Stimulated activated CD8-positive, alpha-beta memory T cell treated with anti-CD3 and anti-CD28 coated beads, Interleukin-15, amount 100 ng/mL, for 24 hours (primary cell): Measurements from ENCODE around the gene UMAD1.
A peak's percentile ranks its signal among the peaks of the same experiment; 100 is the strongest.

ENCODE experiments used
- DNase-seq: peaks from one replicate; pipeline ENCODE4 v3.0.0-alpha.2; 2020; ENCODE audit warnings: low read depth

The UMAD1 gene

GRCh38 chr7:7640221-7641128 lies at the start of gene UMAD1:
Gene UMAD1 (plus strand): TSS chr7:7640752. CDS start chr7:7673372, 32,620 bp downstream.
- DNase-seq = peak; percentile 82

- no peak for DNase-seq
Measured at GRCh38 chr7:7595451-7595850, 45.1 kb upstream of the UMAD1 start.

- DNase-seq = no peak
Measured at GRCh38 chr7:7596176-7596575, 44.4 kb upstream of the UMAD1 start.

GRCh38 chr7:7607010-7607409 lies 33.5 kb upstream of the UMAD1 start:
- DNase-seq = no peak

- no peak for DNase-seq
Measured at GRCh38 chr7:7609330-7609729, 31.2 kb upstream of the UMAD1 start.

- DNase-seq = no peak
Measured at GRCh38 chr7:7612519-7612918, 28.0 kb upstream of the UMAD1 start.

GRCh38 chr7:7613210-7613609 lies 27.3 kb upstream of the UMAD1 start:
- DNase-seq = no peak

GRCh38 chr7:7614018-7614741 lies 26.4 kb upstream of the UMAD1 start:
- no peak for DNase-seq

- no peak for DNase-seq
Measured at GRCh38 chr7:7617550-7617949, 23.0 kb upstream of the UMAD1 start.

- no peak for DNase-seq
Measured at GRCh38 chr7:7618410-7618809, 22.1 kb upstream of the UMAD1 start.

- DNase-seq = no peak
Measured at GRCh38 chr7:7620236-7620635, 20.3 kb upstream of the UMAD1 start.

GRCh38 chr7:7620644-7621210 lies 19.8 kb upstream of the UMAD1 start:
- no peak for DNase-seq

- no peak for DNase-seq
Measured at GRCh38 chr7:7628476-7628875, 12.1 kb upstream of the UMAD1 start.

- no peak for DNase-seq
Measured at GRCh38 chr7:7630626-7631329, 9.8 kb upstream of the UMAD1 start.

- no peak for DNase-seq
Measured at GRCh38 chr7:7639421-7639820, 1.1 kb upstream of the UMAD1 start.

- no peak for DNase-seq
Measured at GRCh38 chr7:7639847-7640220, 718 bp upstream of the UMAD1 start.

- DNase-seq = no peak
Measured at GRCh38 chr7:7641129-7641663, 644 bp downstream of the UMAD1 start.

GRCh38 chr7:7642081-7642480 lies 1.5 kb downstream of the UMAD1 start:
- DNase-seq = no peak

- DNase-seq = no peak
Measured at GRCh38 chr7:7647495-7648036, 7.0 kb downstream of the UMAD1 start.

- no peak for DNase-seq
Measured at GRCh38 chr7:7650682-7651206, 10.2 kb downstream of the UMAD1 start.

- DNase-seq = no peak
Measured at GRCh38 chr7:7651479-7651878, 10.9 kb downstream of the UMAD1 start.
